IMR-90 (cell line): ENCODE data around the gene MIA2. TPM values are rescaled to one million over a fixed set of nuclear protein-coding genes. Genes with fewer than 3 reads are reported as not detected.
"Not testable (repeated sequence)": the region's sequence is repeated elsewhere in the genome, so short reads cannot be mapped to it uniquely, and the experiment has no call there.

ENCODE experiments used
- ATAC-seq: fragments of 200-7000 bp; cut with Tn5 transposase; 2 replicates; pipeline ENCODE4 v1.9.1; 2020; ENCODE audit warnings: low read depth, mild to moderate bottlenecking, moderate library complexity
- BruUV-seq: library from RNA; stranded (reverse); fragments of 400-500 nt; replicated peaks from 2 replicates; lab custom pipeline; 2021; lab: Mats Ljungman, UMichigan
- CTCF ChIA-PET: fragments of 300-600 bp; formaldehyde crosslinking; extraction: SDS; loops from one replicate; lab custom pipeline; 2021; ENCODE audit warnings: antibody characterized with exemption; lab: Yijun Ruan, JAX
- POLR2A ChIA-PET: fragments of 300-600 bp; sonication (Branson Sonifier 250); formaldehyde crosslinking; loops from one replicate; lab custom pipeline; 2022; ENCODE audit warnings: antibody characterized with exemption; ENCODE audit not compliant: unreplicated experiment; lab: Charles Lee
- DNase-seq: peaks from one replicate; pipeline ENCODE4 v3.0.0; 2013
- H2AFZ ChIP-seq: replicated peaks from 2 replicates; pipeline ENCODE3; 2013; ENCODE audit warnings: low read length, mild to moderate bottlenecking; ENCODE audit not compliant: poor library complexity
- H2AK5ac ChIP-seq: 2 replicates; pipeline ENCODE4 v1.6.1; 2013; ENCODE audit warnings: low read depth, low read length, inconsistent platforms
- H2AK9ac ChIP-seq: replicated peaks from 2 replicates; pipeline ENCODE3; 2013; ENCODE audit warnings: mild to moderate bottlenecking, low read depth, low read length, moderate library complexity; ENCODE audit not compliant: poor library complexity
- H2BK120ac ChIP-seq: 2 replicates; pipeline ENCODE4 v1.6.1; 2013; ENCODE audit warnings: low read depth, low read length, inconsistent platforms
- H2BK15ac ChIP-seq: 3 replicates; pipeline ENCODE4 v1.6.1; 2013; ENCODE audit warnings: low read depth, low read length, inconsistent platforms
- H2BK20ac ChIP-seq: 2 replicates; pipeline ENCODE4 v1.6.1; 2013; ENCODE audit warnings: low read depth, mild to moderate bottlenecking, inconsistent platforms, low read length, moderate library complexity
- H2BK5ac ChIP-seq: 2 replicates; pipeline ENCODE4 v1.6.1; 2013; ENCODE audit warnings: mild to moderate bottlenecking, low read depth, low read length, inconsistent platforms; ENCODE audit not compliant: poor library complexity, severe bottlenecking
- H3K14ac ChIP-seq: replicated peaks from 2 replicates; pipeline ENCODE4 v1.6.1; 2013; ENCODE audit warnings: low read depth, low read length, inconsistent platforms
- H3K18ac ChIP-seq: 2 replicates; pipeline ENCODE4 v1.6.1; 2013; ENCODE audit warnings: low read depth, low read length, control low read depth
- H3K23ac ChIP-seq: 2 replicates; pipeline ENCODE4 v1.6.1; 2013; ENCODE audit warnings: low read depth, low read length, inconsistent platforms
- H3K27ac ChIP-seq: 2 replicates; pipeline ENCODE4 v1.5.1; 2013; ENCODE audit warnings: mild to moderate bottlenecking, control low read depth, low read length; ENCODE audit not compliant: insufficient read depth
- H3K27me3 ChIP-seq: 2 replicates; pipeline ENCODE4 v1.6.1; 2013; ENCODE audit warnings: low read length; ENCODE audit not compliant: control insufficient read depth, insufficient read depth
- H3K36me3 ChIP-seq: 2 replicates; pipeline ENCODE4 v1.6.1; 2013; ENCODE audit warnings: low read length, mixed read lengths; ENCODE audit not compliant: control insufficient read depth, insufficient read depth
- H3K4ac ChIP-seq: 2 replicates; pipeline ENCODE4 v1.6.1; 2013; ENCODE audit warnings: low read depth, low read length, inconsistent platforms
- H3K4me1 ChIP-seq: 2 replicates; pipeline ENCODE4 v1.6.1; 2013; ENCODE audit warnings: low read length, mixed read lengths; ENCODE audit not compliant: control insufficient read depth, insufficient read depth
- H3K4me2 ChIP-seq: 2 replicates; pipeline ENCODE4 v1.6.1; 2013; ENCODE audit warnings: low read depth, mild to moderate bottlenecking, control low read depth, low read length, moderate library complexity
- H3K4me3 ChIP-seq: 2 replicates; pipeline ENCODE4 v1.5.1; 2013; ENCODE audit warnings: low read depth, mild to moderate bottlenecking, control low read depth, low read length, moderate library complexity; ENCODE audit not compliant: insufficient read depth
- H3K56ac ChIP-seq: 2 replicates; pipeline ENCODE4 v1.6.1; 2013; ENCODE audit warnings: low read length, inconsistent platforms; ENCODE audit not compliant: insufficient read depth; ENCODE audit errors: extremely low read depth
- H3K79me1 ChIP-seq, 2 experiments: 2 replicates each; pipeline ENCODE4 v1.6.1; 2013; ENCODE audit warnings: low read length in 2 of 2, inconsistent platforms in 1 of 2, low read depth in 1 of 2
- H3K9ac ChIP-seq: 2 replicates; pipeline ENCODE4 v1.6.1; 2013; ENCODE audit warnings: low read depth, low read length, control low read depth
- H3K9me1 ChIP-seq: 2 replicates; pipeline ENCODE4 v1.6.1; 2013; ENCODE audit warnings: low read length, inconsistent platforms; ENCODE audit not compliant: insufficient read depth
- H3K9me3 ChIP-seq: 2 replicates; pipeline ENCODE4 v1.6.1; 2013; ENCODE audit warnings: low read length; ENCODE audit not compliant: control insufficient read depth, insufficient read depth
- H4K20me1 ChIP-seq: 2 replicates; pipeline ENCODE4 v1.6.1; 2013; ENCODE audit warnings: low read length, inconsistent platforms; ENCODE audit not compliant: insufficient read depth
- H4K5ac ChIP-seq: 2 replicates; pipeline ENCODE4 v1.6.1; 2013; ENCODE audit warnings: mild to moderate bottlenecking, low read depth, low read length, control low read depth
- H4K8ac ChIP-seq, 2 experiments: 2 replicates each; pipeline ENCODE4 v1.6.1; 2013; ENCODE audit warnings: low read depth in 2 of 2, low read length in 2 of 2, control low read depth in 1 of 2, inconsistent platforms in 1 of 2
- H4K91ac ChIP-seq: 2 replicates; pipeline ENCODE4 v1.6.1; 2013; ENCODE audit warnings: low read depth, low read length, inconsistent platforms; ENCODE audit not compliant: insufficient read depth
- CEBPB ChIP-seq: IDR thresholded peaks from 2 replicates; pipeline ENCODE4 v1.6.1; 2012; ENCODE audit warnings: low read depth, low read length, improper control_type of control experiment
- FOS ChIP-seq: fragments of 150-350 bp; IDR thresholded peaks from 2 replicates; pipeline ENCODE4 v1.6.1; 2016; ENCODE audit warnings: low read depth, low read length
- MAZ ChIP-seq: IDR thresholded peaks from 2 replicates; pipeline ENCODE4 v1.6.1; 2012; ENCODE audit warnings: low read depth, mild to moderate bottlenecking, low read length, improper control_type of control experiment, moderate library complexity, borderline replicate concordance
- NFE2L2 ChIP-seq: fragments of 150-350 bp; IDR thresholded peaks from 2 replicates; pipeline ENCODE4 v1.6.1; 2016; ENCODE audit warnings: low read depth, mild to moderate bottlenecking, low read length
- POLR2A ChIP-seq: IDR thresholded peaks from 2 replicates; pipeline ENCODE4 v1.6.1; 2012; ENCODE audit warnings: mild to moderate bottlenecking, low read depth, low read length
- RCOR1 ChIP-seq: IDR thresholded peaks from 2 replicates; pipeline ENCODE4 v1.6.1; 2012; ENCODE audit warnings: mild to moderate bottlenecking, low read length, improper control_type of control experiment; ENCODE audit not compliant: insufficient replicate concordance
- RFX5 ChIP-seq: IDR thresholded peaks from 2 replicates; pipeline ENCODE4 v1.8.0; 2012; ENCODE audit warnings: low read depth, mild to moderate bottlenecking, low read length, moderate library complexity
- whole genome bisulfite sequencing, 2 experiments: methylation state at CpG; one replicate each; pipeline versions ENCODE4 v1.1.5 to v1.1.7; 2013; ENCODE audit warnings: missing lambda C conversion rate in 2 of 2; ENCODE audit not compliant: insufficient read length in 1 of 2; ENCODE audit errors: extremely low coverage in 2 of 2; 5-methylcytosine and 5-hydroxymethylcytosine counted together
- dilution Hi-C: fragments of 300-500 bp; cut with HindIII; formaldehyde crosslinking; loops from one replicate; pipeline ENCODE4 v1.14.3; 2018; ENCODE audit warnings: low sequenced_read_pairs; ENCODE audit not compliant: unreplicated experiment
- in situ Hi-C: fragments of 300-500 bp; cut with MboI; formaldehyde crosslinking; loops from 3 replicates; pipeline ENCODE4 v1.14.3; 2019; ENCODE audit warnings: low sequenced_read_pairs, inconsistent platforms, mixed read lengths
- intact Hi-C: fragments of 100-400 bp; cut with micrococcal nuclease; formaldehyde crosslinking; loops from 2 replicates; pipeline ENCODE4 v1.10.0; 2022
- polyA plus RNA-seq, 3 experiments: library from polyadenylated mRNA; depleted of rRNA; stranded (reverse); fragments of >200 nt; gene quantifications; 2 replicates each; pipeline ENCODE4 v1.2.3, GENCODE V29; 2012; ENCODE audit warnings: low replicate concordance in 1 of 3
- total RNA-seq: library from RNA; depleted of rRNA; stranded (reverse); fragments of >200 nt; gene quantifications from 2 replicates; pipeline ENCODE4 v1.2.3, GENCODE V29; 2012
- TF ChIP-seq, protein P1 (sequence below): fragments of 150-350 bp; IDR thresholded peaks from 2 replicates; pipeline ENCODE4 v1.6.1; 2016; ENCODE audit warnings: low read depth, mild to moderate bottlenecking, low read length, moderate library complexity, borderline replicate concordance

MIA2 gene
- total and polyA plus RNA-seq, 2 of the 4 experiments (the other 2 are of a cell fraction), result 3.9 to 6.8 TPM

DNA sequence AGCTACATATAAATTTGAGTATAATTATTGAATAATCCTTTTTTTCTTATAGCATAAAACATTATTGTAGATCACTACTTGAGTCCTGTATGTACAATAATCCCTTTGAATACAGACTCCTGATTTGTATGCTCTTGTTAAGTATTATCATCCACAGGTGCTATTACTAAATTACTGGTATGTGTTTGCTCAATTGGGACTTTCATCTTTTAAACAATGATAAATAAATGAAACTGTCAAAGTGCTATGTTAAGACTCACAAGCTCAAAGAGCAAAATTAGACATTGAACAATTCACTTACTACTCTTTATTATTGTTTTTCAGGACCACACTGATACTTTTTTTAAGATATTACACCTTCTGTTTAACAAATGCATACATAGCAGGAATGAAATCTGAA is 17.8 kb downstream of the MIA2 start:
- no peak overlapping the region for H3K4me2 ChIP-seq
- H3K14ac ChIP-seq, result no peak overlapping the region
- no peak overlapping the region for H2AK5ac ChIP-seq
- dilution Hi-C loops, result no loop called here
- H3K79me1 ChIP-seq, result no peaks in the 10 kb centered on the region
- no peaks in the 10 kb centered on the region; the same call in none of the 2 replicates for H3K27me3 ChIP-seq
- H3K27ac ChIP-seq, result no peak overlapping the region
- H3K56ac ChIP-seq, result no peak overlapping the region
- no peaks in the 10 kb centered on the region for H3K36me3 ChIP-seq
- no peak overlapping the region for H2BK5ac ChIP-seq
- H4K5ac ChIP-seq, result no peak overlapping the region
- H3K9me1 ChIP-seq, result no peaks in the 10 kb centered on the region; the same call in 1 of the 2 replicates
- no peaks in the 10 kb centered on the region; the same call in 1 of the 2 replicates for H3K4me1 ChIP-seq
- no peak for TF ChIP-seq MAZ
- TF ChIP-seq FOS, result no peak
- TF ChIP-seq CEBPB, result no peak
- TF ChIP-seq, protein P1, sequence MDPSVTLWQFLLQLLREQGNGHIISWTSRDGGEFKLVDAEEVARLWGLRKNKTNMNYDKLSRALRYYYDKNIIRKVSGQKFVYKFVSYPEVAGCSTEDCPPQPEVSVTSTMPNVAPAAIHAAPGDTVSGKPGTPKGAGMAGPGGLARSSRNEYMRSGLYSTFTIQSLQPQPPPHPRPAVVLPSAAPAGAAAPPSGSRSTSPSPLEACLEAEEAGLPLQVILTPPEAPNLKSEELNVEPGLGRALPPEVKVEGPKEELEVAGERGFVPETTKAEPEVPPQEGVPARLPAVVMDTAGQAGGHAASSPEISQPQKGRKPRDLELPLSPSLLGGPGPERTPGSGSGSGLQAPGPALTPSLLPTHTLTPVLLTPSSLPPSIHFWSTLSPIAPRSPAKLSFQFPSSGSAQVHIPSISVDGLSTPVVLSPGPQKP, result no peak
- no peak for TF ChIP-seq POLR2A
- no peak for TF ChIP-seq RCOR1
- TF ChIP-seq NFE2L2, result no peak
- no peak for TF ChIP-seq RFX5
- H4K91ac ChIP-seq, result no peak overlapping the region
- no peak for ATAC-seq
- DNase-seq, result no peak
- intact Hi-C loops, result no loop called here
- no peak overlapping the region for H3K18ac ChIP-seq
- ChIA-PET POLR2A (no interaction called here), CTCF (no interaction called here)
- H3K9me3 ChIP-seq, result peaks cover 2% of the 10 kb centered on the region; the same call in 1 of the 2 replicates
- no peak overlapping the region for H4K8ac ChIP-seq
- H3K9ac ChIP-seq, result no peak overlapping the region
- no peak overlapping the region for H2AFZ ChIP-seq
- H2AK9ac ChIP-seq, result no peak overlapping the region
- H2BK20ac ChIP-seq, result no peak overlapping the region
- H2BK15ac ChIP-seq, result no peak overlapping the region
- no peak overlapping the region for H3K23ac ChIP-seq
- H4K20me1 ChIP-seq, result no peaks in the 10 kb centered on the region
- BruUV-seq, result no TSS peak
- H3K4ac ChIP-seq, result no peak overlapping the region
- H2BK120ac ChIP-seq, result no peak overlapping the region
- in situ Hi-C loops, result no loop called here
- no peak overlapping the region for H3K4me3 ChIP-seq

DNA sequence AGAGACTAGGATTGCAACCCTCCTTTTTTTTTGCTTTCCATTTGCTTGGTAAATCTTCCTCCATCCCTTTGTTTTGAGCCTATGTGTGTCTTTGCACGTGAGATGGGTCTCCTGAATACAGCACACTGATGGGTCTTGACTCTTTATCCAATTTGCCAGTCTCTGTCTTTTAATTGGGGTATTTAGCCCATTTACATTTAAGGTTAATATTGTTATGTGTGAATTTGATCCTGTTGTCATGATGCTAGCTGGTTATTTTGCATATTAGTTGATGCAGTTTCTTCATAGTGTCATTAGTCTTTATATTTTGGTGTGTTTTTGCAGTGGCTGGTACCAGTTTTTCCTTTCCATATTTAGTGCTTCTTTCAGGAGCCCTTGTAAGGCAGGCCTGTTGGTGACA is 23.7 kb downstream of the MIA2 start:
- H2BK20ac ChIP-seq, H3K14ac ChIP-seq, H3K56ac ChIP-seq, H3K9me1 ChIP-seq, intact Hi-C loops, H2AFZ ChIP-seq, H3K4me2 ChIP-seq, BruUV-seq, ATAC-seq, DNase-seq, H4K91ac ChIP-seq, H2BK15ac ChIP-seq, POLR2A ChIA-PET, H2BK5ac ChIP-seq, H4K20me1 ChIP-seq, H3K23ac ChIP-seq, in situ Hi-C loops, dilution Hi-C loops, H3K9me3 ChIP-seq, H3K4me1 ChIP-seq, H2BK120ac ChIP-seq, H3K79me1 ChIP-seq, H3K27ac ChIP-seq, H2AK9ac ChIP-seq, H4K5ac ChIP-seq, H3K27me3 ChIP-seq, H3K4ac ChIP-seq, H4K8ac ChIP-seq, H3K4me3 ChIP-seq, H3K9ac ChIP-seq, CTCF ChIA-PET, H3K36me3 ChIP-seq, H3K18ac ChIP-seq, H2AK5ac ChIP-seq: not testable (repeated sequence)
- WGBS, 2 experiments, result no CpG with 5 or more reads among the region's 1 CpG
